T1000 (cell line): Measurements from ENCODE around the gene IL17REL.

Experiments
- DNase-seq: peaks from one replicate; lab custom pipeline; 2025; ENCODE audit warnings: mixed read lengths; lab: John Stamatoyannopoulos, UW

IL17REL gene

GRCh38 chr22:50046019-50046415 lies 33.5 kb upstream of the IL17REL start:
- no peak for DNase-seq

GRCh38 chr22:50045211-50046018 lies 32.9 kb upstream of the IL17REL start:
- DNase-seq = no peak

DNA sequence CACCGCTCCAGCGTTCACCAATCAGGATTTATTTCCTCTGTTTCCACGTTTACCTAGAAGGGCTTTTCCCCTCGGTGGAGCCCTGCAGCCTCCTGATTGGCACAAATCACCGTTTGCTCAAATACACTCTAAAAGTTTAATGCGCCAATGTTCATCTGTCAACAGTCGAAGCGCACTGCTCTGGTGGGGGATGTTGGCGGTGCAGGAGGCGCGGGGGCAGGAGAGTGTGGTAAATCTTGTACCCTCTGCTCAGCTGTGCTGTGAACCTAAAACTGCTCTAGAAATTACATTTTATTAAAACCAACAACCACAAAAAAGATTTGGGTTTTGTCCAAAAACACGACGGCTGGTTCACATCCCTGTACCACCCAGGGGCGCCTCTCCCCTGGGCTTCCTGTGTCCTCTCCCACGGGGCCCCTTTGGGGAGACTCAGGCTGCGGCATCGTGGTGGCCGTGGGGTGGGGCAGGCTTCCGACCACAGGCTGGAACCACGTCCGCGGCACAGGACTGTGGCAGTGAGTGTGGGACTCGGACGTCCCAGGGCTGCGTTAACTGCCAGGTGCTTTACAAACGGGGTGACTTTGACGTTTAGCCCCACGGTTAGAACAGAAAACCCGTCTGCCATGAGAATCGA lies 32.0 kb upstream of the IL17REL start:
- no peak for DNase-seq

GRCh38 chr22:50041361-50042065 lies 28.9 kb upstream of the IL17REL start:
- no peak for DNase-seq

- DNase-seq = no peak
Observed at GRCh38 chr22:50040717-50041116, 28.2 kb upstream of the IL17REL start.

GRCh38 chr22:50039669-50040443 lies 27.3 kb upstream of the IL17REL start:
- no peak for DNase-seq

GRCh38 chr22:50035976-50036724 lies 23.6 kb upstream of the IL17REL start:
- DNase-seq = no peak

- no peak for DNase-seq
Observed at GRCh38 chr22:50035131-50035881, 22.7 kb upstream of the IL17REL start.

- no peak for DNase-seq
Observed at GRCh38 chr22:50034126-50035081, 21.8 kb upstream of the IL17REL start.

- no peak for DNase-seq
Observed at GRCh38 chr22:50032941-50033601, 20.5 kb upstream of the IL17REL start.

GRCh38 chr22:50032109-50032871 lies 19.7 kb upstream of the IL17REL start:
- DNase-seq = no peak

DNA sequence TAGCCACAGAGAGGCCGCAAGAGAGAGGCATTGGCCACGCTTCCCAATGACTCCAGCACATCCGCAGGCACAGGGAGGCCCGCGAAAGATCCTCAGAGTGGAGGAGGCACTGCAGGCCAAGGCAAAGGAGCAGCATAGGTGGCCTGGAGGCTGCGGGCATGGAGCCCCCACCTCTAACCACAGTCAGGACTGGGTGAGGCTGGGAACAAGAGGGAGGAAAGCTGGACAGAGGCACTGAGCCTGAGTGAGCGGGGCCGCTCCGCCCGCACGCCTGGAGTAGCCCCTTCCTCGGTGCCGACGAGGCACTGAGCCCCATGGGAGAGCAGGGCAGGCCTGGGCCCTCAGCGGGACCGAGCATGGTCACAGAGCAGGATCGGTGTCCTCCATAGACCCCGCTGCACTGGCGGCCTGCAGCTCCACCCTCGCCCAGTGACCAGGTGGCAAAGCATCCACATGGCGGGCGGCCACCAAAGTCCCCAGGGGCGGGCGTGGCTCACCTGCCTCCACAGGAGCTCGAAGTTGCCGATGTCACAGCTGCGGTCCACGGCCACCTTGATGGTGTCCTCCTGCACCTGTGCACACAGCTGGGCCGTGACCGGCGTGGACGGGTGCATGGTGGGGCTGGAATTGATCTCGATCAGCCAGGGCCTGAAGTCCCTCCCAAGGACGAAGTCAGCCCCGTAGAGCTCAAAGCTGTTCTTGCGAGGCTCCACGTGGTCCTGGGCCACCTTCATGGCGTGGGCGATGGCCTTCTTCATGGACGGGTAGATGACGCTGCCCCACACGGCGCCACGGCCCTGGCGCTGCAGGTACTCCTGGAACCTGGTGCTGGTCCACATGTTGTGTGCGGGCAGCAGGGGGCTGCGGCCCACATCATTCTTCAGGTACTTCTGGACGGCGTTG lies 18.9 kb upstream of the IL17REL start:
- no peak for DNase-seq

DNA sequence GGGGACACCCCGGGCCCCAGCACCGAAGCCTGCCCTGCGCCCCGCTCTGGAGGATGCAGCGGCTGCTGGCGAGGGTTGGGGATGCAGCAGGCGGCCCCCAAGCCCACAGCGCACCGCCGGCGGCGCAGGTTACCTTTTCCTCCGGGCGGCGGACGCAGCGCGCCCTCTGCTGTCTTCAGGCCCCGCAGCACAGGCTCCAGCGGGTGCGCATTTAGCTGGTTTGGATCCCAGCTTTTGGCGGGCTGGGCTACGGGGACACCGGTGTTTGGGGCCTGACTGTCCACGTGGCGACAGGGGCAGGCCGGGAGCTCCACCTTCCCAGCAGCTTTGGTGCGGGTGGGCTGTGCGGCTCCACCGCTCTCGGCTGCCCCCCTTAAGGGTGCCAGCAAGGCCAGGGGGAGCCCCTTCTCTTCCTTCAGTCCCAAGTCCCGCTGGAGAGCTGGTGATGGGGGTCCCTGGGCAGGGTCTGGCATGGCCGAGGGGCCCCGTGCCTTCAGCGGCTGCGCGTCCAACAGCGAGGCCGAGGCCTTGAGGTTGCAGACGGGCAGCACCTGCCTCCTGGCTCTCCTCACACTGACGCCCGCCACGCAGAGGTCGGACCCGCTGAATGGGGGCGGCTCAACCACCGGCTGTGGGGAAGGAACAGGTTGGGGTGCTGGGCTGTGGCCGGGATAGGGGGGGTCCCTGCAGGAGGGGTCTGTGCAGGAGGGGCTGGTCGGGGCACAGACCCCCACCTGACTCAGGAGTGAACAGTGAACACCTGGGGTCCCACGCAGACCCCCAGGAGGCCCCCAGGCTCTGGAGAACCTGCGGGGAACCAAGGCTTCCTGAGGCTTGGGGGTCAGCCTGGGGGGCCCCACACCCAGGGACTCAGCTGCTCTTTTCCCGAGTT lies 18.0 kb upstream of the IL17REL start:
- no peak for DNase-seq

- DNase-seq = no peak
Observed at GRCh38 chr22:50027639-50028537, 15.3 kb upstream of the IL17REL start.

DNA sequence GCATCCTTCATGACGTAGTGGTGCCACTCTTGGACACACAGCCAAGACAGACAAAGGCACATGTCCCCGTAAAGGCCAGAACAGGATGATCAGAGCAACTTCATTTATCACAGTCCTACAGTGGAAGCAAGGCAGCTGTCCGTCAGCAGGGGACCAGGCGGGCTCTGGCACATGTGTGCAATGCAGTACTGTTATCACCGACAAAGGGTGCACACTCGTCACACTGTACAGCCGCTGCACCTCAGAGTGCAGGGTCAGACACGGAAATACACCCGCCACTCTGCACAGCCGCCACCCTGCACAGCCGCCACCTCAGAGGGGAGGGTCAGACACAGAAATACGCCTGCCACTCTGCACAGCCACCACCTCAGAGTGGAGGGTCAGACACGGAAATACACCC lies 13.4 kb upstream of the IL17REL start:
- no peak for DNase-seq
